SKM-1 (cell line): Measurements from ENCODE around the gene STK32C.
"Not testable (repeated sequence)": the region's sequence is repeated elsewhere in the genome, so short reads cannot be mapped to it uniquely, and the experiment has no call there.

ENCODE experiments used
- DNase-seq: peaks from one replicate; lab custom pipeline; 2025; ENCODE audit not compliant: unreplicated experiment; lab: John Stamatoyannopoulos, UW

Gene STK32C

GRCh38 chr10:132338876-132339275 lies 31.1 kb upstream of the STK32C start:
- DNase-seq = no peak

GRCh38 chr10:132337854-132338253 lies 30.1 kb upstream of the STK32C start:
- not testable (repeated sequence) for DNase-seq

- no peak for DNase-seq
Measured at GRCh38 chr10:132336919-132337407, 29.2 kb upstream of the STK32C start.

- no peak for DNase-seq
Measured at GRCh38 chr10:132336064-132336746, 28.5 kb upstream of the STK32C start.

- no peak for DNase-seq
Measured at GRCh38 chr10:132335189-132336063, 27.7 kb upstream of the STK32C start.

GRCh38 chr10:132334631-132335188 lies 27.0 kb upstream of the STK32C start:
- DNase-seq = no peak

- DNase-seq = no peak
Measured at GRCh38 chr10:132333386-132333785, 25.6 kb upstream of the STK32C start.

GRCh38 chr10:132332433-132332754 lies 24.6 kb upstream of the STK32C start:
- DNase-seq = peak; percentile 22

GRCh38 chr10:132331601-132332432 lies 24.1 kb upstream of the STK32C start, which contains the start of gene LRRC27:
LRRC27 (plus strand) TSS chr10:132332193; CDS start chr10:132333525, 1,332 bp downstream.
- peak; percentile 83 for DNase-seq

- DNase-seq = no peak
Measured at GRCh38 chr10:132330486-132330833, 22.7 kb upstream of the STK32C start.

GRCh38 chr10:132329565-132330485 lies 22.1 kb upstream of the STK32C start:
- no peak for DNase-seq

- no peak for DNase-seq
Measured at GRCh38 chr10:132328738-132329137, 21.0 kb upstream of the STK32C start.

- no peak for DNase-seq
Measured at GRCh38 chr10:132328106-132328505, 20.4 kb upstream of the STK32C start.

GRCh38 chr10:132326925-132327324 lies 19.2 kb upstream of the STK32C start:
- no peak for DNase-seq

- DNase-seq = no peak
Measured at GRCh38 chr10:132326344-132326889, 18.7 kb upstream of the STK32C start.

- no peak for DNase-seq
Measured at GRCh38 chr10:132324186-132324585, 16.4 kb upstream of the STK32C start.

- DNase-seq = peak; percentile 47
Measured at GRCh38 chr10:132322586-132323048, 14.9 kb upstream of the STK32C start.

GRCh38 chr10:132321726-132322125 lies 14.0 kb upstream of the STK32C start:
- no peak for DNase-seq

GRCh38 chr10:132320654-132321469 lies 13.1 kb upstream of the STK32C start:
- no peak for DNase-seq
